Measurements from ENCODE around the gene CTSZ.

- no peak for TF ChIP-seq CTCF (conservative IDR thresholded peaks at IDR 0.05; ENCODE audit: low read length)
- no peak for TF ChIP-seq EZH2phosphoT487 (IDR thresholded peaks at IDR 0.05; ENCODE audit: borderline replicate concordance)
Observed at GRCh38 chr20:59025511-59025910, 18.5 kb upstream of the CTSZ start.
